Measurements from ENCODE around the gene SLC27A1.

DNA sequence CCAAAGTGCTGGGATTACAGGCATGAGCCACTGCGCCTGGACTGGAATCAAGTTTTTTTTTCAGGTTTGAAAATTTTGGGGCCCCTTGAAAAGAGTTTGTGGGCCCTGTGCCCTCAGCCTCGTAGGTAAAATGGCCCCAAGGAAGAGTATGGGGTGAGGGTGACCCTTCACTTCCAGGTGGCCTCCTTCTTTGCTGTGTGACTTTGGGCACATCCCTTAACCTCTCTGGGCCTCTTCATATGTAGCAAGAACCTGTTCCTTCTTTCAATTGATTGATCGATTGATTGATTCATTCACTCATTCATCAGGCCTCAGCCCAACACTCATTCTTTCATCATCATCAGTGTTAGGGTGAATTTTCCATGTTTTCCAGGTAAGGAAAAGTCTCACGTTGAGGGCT is 18.5 kb upstream of the SLC27A1 start:
- TF ChIP-seq, protein P1, sequence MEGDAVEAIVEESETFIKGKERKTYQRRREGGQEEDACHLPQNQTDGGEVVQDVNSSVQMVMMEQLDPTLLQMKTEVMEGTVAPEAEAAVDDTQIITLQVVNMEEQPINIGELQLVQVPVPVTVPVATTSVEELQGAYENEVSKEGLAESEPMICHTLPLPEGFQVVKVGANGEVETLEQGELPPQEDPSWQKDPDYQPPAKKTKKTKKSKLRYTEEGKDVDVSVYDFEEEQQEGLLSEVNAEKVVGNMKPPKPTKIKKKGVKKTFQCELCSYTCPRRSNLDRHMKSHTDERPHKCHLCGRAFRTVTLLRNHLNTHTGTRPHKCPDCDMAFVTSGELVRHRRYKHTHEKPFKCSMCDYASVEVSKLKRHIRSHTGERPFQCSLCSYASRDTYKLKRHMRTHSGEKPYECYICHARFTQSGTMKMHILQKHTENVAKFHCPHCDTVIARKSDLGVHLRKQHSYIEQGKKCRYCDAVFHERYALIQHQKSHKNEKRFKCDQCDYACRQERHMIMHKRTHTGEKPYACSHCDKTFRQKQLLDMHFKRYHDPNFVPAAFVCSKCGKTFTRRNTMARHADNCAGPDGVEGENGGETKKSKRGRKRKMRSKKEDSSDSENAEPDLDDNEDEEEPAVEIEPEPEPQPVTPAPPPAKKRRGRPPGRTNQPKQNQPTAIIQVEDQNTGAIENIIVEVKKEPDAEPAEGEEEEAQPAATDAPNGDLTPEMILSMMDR (IDR thresholded peaks at IDR 0.05), result no peak
- no peak for TF ChIP-seq POLR2A (IDR thresholded peaks at IDR 0.05)

All from vagina (tissue), 2 donors.